Keratinocyte (primary cell): ENCODE data around the gene GGCX. TPM values are rescaled to one million over a fixed set of nuclear protein-coding genes. Genes with fewer than 3 reads are reported as not detected.

Source experiments
- DNase-seq: peaks from one replicate; pipeline ENCODE4 v3.0.0-alpha.2; 2011; ENCODE audit warnings: low read depth, missing footprints, low spot score
- FAIRE-seq: peaks from 2 replicates; lab custom pipeline; 2011; peaks lifted over from hg19 to GRCh38; lab: Jason Lieb, UNC
- H2AFZ ChIP-seq: 2 replicates; pipeline ENCODE4 v1.6.0; 2012; ENCODE audit warnings: low read length, control low read depth, inconsistent platforms; ENCODE audit not compliant: control insufficient read depth
- H3K27ac ChIP-seq: 2 replicates; pipeline ENCODE4 v1.5.1; 2011; ENCODE audit warnings: low read length; ENCODE audit not compliant: control insufficient read depth, insufficient read depth
- H3K27me3 ChIP-seq: 3 replicates; pipeline ENCODE4 v1.6.0; 2011; ENCODE audit warnings: low read length; ENCODE audit not compliant: control insufficient read depth, insufficient read depth; ENCODE audit errors: extremely low read depth
- H3K36me3 ChIP-seq, 2 experiments: 2 replicates in 1 of 2; 3 replicates in 1 of 2; pipeline ENCODE4 v1.5.1; 2011; ENCODE audit warnings: low read length in 2 of 2, mild to moderate bottlenecking in 1 of 2; ENCODE audit not compliant: control insufficient read depth in 2 of 2, insufficient read depth in 2 of 2; ENCODE audit errors: extremely low read depth in 1 of 2
- H3K4me1 ChIP-seq: 3 replicates; pipeline ENCODE4 v1.5.1; 2011; ENCODE audit warnings: low read length; ENCODE audit not compliant: control insufficient read depth, insufficient read depth; ENCODE audit errors: extremely low read depth
- H3K4me2 ChIP-seq: 3 replicates; pipeline ENCODE4 v1.6.0; 2011; ENCODE audit warnings: low read depth, low read length; ENCODE audit not compliant: control insufficient read depth, insufficient read depth; ENCODE audit errors: extremely low read depth
- H3K4me3 ChIP-seq, 3 experiments: fragments of 200-600 bp in 1 of 3; sonication (generic) in 1 of 3; 2 replicates in 2 of 3; 3 replicates in 1 of 3; pipeline ENCODE4 v1.5.1; 2011 to 2016; ENCODE audit warnings: low read length in 3 of 3, mild to moderate bottlenecking in 3 of 3, control low read depth in 2 of 3, inconsistent platforms in 1 of 3, low read depth in 1 of 3, mixed read lengths in 1 of 3, mixed run types in 1 of 3, moderate library complexity in 1 of 3; ENCODE audit not compliant: control insufficient read depth in 2 of 3, insufficient read depth in 2 of 3; ENCODE audit errors: extremely low read depth in 1 of 3
- H3K79me2 ChIP-seq: 2 replicates; pipeline ENCODE4 v1.6.0; 2012; ENCODE audit warnings: low read length; ENCODE audit not compliant: control insufficient read depth, insufficient read depth
- H3K9ac ChIP-seq: 3 replicates; pipeline ENCODE4 v1.6.0; 2011; ENCODE audit warnings: low read length; ENCODE audit not compliant: control insufficient read depth, insufficient read depth; ENCODE audit errors: extremely low read depth
- H3K9me1 ChIP-seq: 3 replicates; pipeline ENCODE4 v1.6.0; 2011; ENCODE audit warnings: low read length; ENCODE audit not compliant: control insufficient read depth, insufficient read depth; ENCODE audit errors: extremely low read depth
- H3K9me3 ChIP-seq: 2 replicates; pipeline ENCODE4 v1.5.1; 2012; ENCODE audit warnings: low read depth, low read length; ENCODE audit not compliant: control insufficient read depth
- H4K20me1 ChIP-seq: 3 replicates; pipeline ENCODE4 v1.6.0; 2011; ENCODE audit warnings: low read length; ENCODE audit not compliant: control insufficient read depth, insufficient read depth; ENCODE audit errors: extremely low read depth
- EZH2 ChIP-seq: IDR thresholded peaks from one replicate; pipeline ENCODE4 v1.6.1; 2012; ENCODE audit warnings: inconsistent platforms, mild to moderate bottlenecking, low read length, moderate library complexity
- dilution Hi-C: fragments of 300-500 bp; cut with MboI; formaldehyde crosslinking; loops from one replicate; pipeline ENCODE4 v1.7.0; 2020; ENCODE audit warnings: low sequenced_read_pairs; ENCODE audit not compliant: extremely low pct_ligation_motif_present
- polyA plus RNA-seq, 5 experiments: library from polyadenylated mRNA; depleted of rRNA in 3 of 5; stranded (reverse) in 3 of 5; stranded (forward) in 1 of 5; unstranded in 1 of 5; fragments of >200 nt; gene quantifications; 1 replicate in 1 of 5; 2 replicates in 3 of 5; 3 replicates in 1 of 5; pipeline versions ENCODE4 v1.2.1 to v1.2.3, GENCODE V29; 2011 to 2012; ENCODE audit warnings: missing spikeins in 2 of 5, low read depth in 1 of 5, low replicate concordance in 1 of 5
- TF ChIP-seq, protein P1 (sequence below), 3 experiments: IDR thresholded peaks in 1 of 3; conservative IDR thresholded peaks in 1 of 3; optimal IDR thresholded peaks in 1 of 3; 2 replicates in 2 of 3; 3 replicates in 1 of 3; pipeline versions ENCODE3 to v1.5.1; 2011; ENCODE audit warnings: low read length in 3 of 3, mild to moderate bottlenecking in 3 of 3, moderate library complexity in 2 of 3, control low read depth in 1 of 3, inconsistent platforms in 1 of 3; ENCODE audit not compliant: insufficient read depth in 2 of 3; ENCODE audit errors: extremely low read depth in 1 of 3

Gene GGCX
- polyA plus RNA-seq, 1 donor (not counting 4 experiments of a cell fraction or from before 2014, with no cell fraction given): 34.3 TPM

DNA sequence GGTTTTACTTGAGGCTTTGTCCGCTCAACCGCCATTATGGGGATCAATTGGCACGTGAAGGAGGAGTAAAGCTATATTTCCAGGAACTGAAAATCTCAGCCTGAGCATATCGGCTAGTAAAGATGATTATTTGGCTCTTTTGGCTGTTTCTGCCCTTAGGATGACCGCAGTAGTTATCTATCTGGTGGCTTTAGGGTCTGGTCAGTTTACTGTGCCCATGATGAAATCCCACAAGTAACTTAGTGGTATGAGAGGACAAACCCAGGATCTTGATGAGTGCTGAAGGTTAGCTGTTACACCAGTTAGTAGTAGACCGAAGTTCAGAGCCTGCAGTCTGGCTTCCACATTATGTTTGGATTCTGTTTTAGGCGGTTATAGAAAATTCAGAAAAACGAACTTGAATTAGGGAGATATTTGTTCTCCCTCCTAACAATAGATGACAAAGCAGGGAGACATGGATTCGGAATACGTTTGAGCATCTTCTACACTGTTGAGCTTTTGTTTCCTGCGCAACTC lies 21.1 kb downstream of the GGCX start:
- Histone ChIP-seq H3K4me1 (peaks cover 51% of the 10 kb centered on the region), H3K27me3 (no peaks in the 10 kb centered on the region), H3K79me2 (peaks cover 55% of the 10 kb centered on the region), H4K20me1 (peaks cover 36% of the 10 kb centered on the region), H3K4me3 (peak overlapping the region; percentile 75 to 97 (median 86)), H3K4me2 (peak overlapping the region; percentile 92), H2AFZ (no peak overlapping the region), H3K9me3 (no peaks in the 10 kb centered on the region), H3K27ac (peak overlapping the region; percentile 98), H3K36me3 (peaks cover 13 to 50% of the 10 kb centered on the region in 2 experiments), H3K9ac (peak overlapping the region; percentile 100), H3K9me1 (peaks cover 2% of the 10 kb centered on the region)
- FAIRE-seq (no peak), DNase-seq (no peak)
- dilution Hi-C loops: no loop called here
- no peak for TF ChIP-seq EZH2
- TF ChIP-seq, protein P1, sequence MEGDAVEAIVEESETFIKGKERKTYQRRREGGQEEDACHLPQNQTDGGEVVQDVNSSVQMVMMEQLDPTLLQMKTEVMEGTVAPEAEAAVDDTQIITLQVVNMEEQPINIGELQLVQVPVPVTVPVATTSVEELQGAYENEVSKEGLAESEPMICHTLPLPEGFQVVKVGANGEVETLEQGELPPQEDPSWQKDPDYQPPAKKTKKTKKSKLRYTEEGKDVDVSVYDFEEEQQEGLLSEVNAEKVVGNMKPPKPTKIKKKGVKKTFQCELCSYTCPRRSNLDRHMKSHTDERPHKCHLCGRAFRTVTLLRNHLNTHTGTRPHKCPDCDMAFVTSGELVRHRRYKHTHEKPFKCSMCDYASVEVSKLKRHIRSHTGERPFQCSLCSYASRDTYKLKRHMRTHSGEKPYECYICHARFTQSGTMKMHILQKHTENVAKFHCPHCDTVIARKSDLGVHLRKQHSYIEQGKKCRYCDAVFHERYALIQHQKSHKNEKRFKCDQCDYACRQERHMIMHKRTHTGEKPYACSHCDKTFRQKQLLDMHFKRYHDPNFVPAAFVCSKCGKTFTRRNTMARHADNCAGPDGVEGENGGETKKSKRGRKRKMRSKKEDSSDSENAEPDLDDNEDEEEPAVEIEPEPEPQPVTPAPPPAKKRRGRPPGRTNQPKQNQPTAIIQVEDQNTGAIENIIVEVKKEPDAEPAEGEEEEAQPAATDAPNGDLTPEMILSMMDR (optimal IDR thresholded peaks at IDR 0.05 in 1 of 3, IDR thresholded peaks at IDR 0.05 in 1 of 3, conservative IDR thresholded peaks at IDR 0.05 in 1 of 3; ENCODE audit: extremely low read depth in 1 of 3, insufficient read depth in 2 of 3, low read length in 3 of 3): no peak

GRCh38 chr2:85539361-85540132 lies 21.7 kb downstream of the GGCX start:
- Histone ChIP-seq H2AFZ (no peak overlapping the region), H3K27ac (peak overlapping the region; percentile 98), H3K9ac (peak overlapping the region; percentile 100), H3K4me3 (peak overlapping the region; percentile 75 to 97 (median 86)), H3K4me1 (peaks cover 50% of the 10 kb centered on the region), H3K79me2 (peaks cover 55% of the 10 kb centered on the region), H3K27me3 (no peaks in the 10 kb centered on the region), H3K4me2 (peak overlapping the region; percentile 92), H3K9me1 (peaks cover 2% of the 10 kb centered on the region), H4K20me1 (peaks cover 34% of the 10 kb centered on the region), H3K9me3 (no peaks in the 10 kb centered on the region), H3K36me3 (peaks cover 13 to 45% of the 10 kb centered on the region in 2 experiments)
- DNase-seq (no peak), FAIRE-seq (no peak)
- TF ChIP-seq, protein P1 (optimal IDR thresholded peaks at IDR 0.05 in 1 of 3, IDR thresholded peaks at IDR 0.05 in 1 of 3, conservative IDR thresholded peaks at IDR 0.05 in 1 of 3; ENCODE audit: extremely low read depth in 1 of 3, insufficient read depth in 2 of 3, low read length in 3 of 3): no peak
- TF ChIP-seq EZH2: no peak
- dilution Hi-C loops: no loop called here
